ENCODE data around the gene SHC2. TPM values are rescaled to one million over a fixed set of nuclear protein-coding genes. Genes with fewer than 3 reads are reported as not detected.

SHC2 gene
- total and polyA plus RNA-seq, 2 of the 13 experiments (the other 11 are each of a cell fraction or from before 2014, with no cell fraction given) = 9.0 to 18.3 TPM

DNA sequence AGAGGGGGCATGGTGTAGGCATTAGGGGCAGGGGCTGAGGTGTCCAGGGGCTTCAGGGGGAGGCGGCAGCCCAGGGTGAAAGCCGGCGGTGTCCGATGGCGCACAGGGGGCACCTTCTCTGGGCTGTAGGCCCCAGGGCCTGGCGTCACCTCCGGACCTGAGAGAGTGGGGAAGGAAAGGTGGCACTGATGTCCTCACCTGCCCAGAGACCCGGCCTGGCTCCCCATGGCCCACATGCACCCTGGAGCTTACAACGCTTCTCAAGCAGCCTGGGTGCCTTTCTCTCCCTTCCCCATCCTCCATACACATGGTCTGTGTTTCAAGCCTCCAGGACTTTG, 3.3 kb upstream of the SHC2 start:
- no peak for ATAC-seq
- Histone ChIP-seq H3K9ac (ENCODE audit: insufficient read depth, low read depth, low read length) (0 out of 2 replicates have a peak overlapping the region, but pooled peaks have one; percentile 8), H3K9me3 (ENCODE audit: low read length) (no peaks in the 10 kb centered on the region), H3K4me3 (replicated peaks in 1 of 3; ENCODE audit: insufficient read depth in 1 of 3, low read depth in 2 of 3, low read length in 3 of 3) (no peak overlapping the region; a peak in 1 of 6 replicates), H3K79me2 (ENCODE audit: insufficient read depth, low read length) (no peaks in the 10 kb centered on the region), H4K20me1 (ENCODE audit: insufficient read depth, low read length) (no peaks in the 10 kb centered on the region; the same call in 1 of the 2 replicates), H2AFZ (ENCODE audit: low read length) (no peak overlapping the region), H3K36me3 (replicated peaks in 1 of 2; ENCODE audit: control insufficient read depth in 1 of 2, insufficient read depth in 2 of 2, low read length in 2 of 2) (no peaks in the 10 kb centered on the region), H3K27ac (ENCODE audit: extremely low read length, insufficient read depth, low read length) (no peak overlapping the region), H3K27me3 (ENCODE audit: control insufficient read depth in 1 of 2, insufficient read depth in 2 of 2, low read length in 2 of 2) (peaks cover 1 to 5% of the 10 kb centered on the region in 2 experiments; a peak in 2 of 5 replicates), H3K4me1 (ENCODE audit: insufficient read depth, low read length) (peaks cover 33% of the 10 kb centered on the region), H3K4me2 (ENCODE audit: low read depth, low read length) (no peak overlapping the region)
- no TSS peak for BruUV-seq (replicated peaks)
- CTCF ChIA-PET (ENCODE audit: low intra/inter-chr PET ratio, low total read pairs) = no interaction called here
- DNase-seq (ENCODE audit: low spot score) = no peak
- 0 out of 2 replicates have a peak, but pooled peaks have one; percentile 6 for TF ChIP-seq KDM5B (CRISPR knock-in tag; IDR thresholded peaks at IDR 0.05; ENCODE audit: borderline replicate concordance)
- no peak for TF ChIP-seq ZNF496 (CRISPR knock-in tag; IDR thresholded peaks at IDR 0.05; ENCODE audit: insufficient replicate concordance)
- 0 out of 2 replicates have a peak, but pooled peaks have one; percentile 16 for TF ChIP-seq SALL1 (CRISPR knock-in tag; IDR thresholded peaks at IDR 0.05)
- TF ChIP-seq, protein P1, sequence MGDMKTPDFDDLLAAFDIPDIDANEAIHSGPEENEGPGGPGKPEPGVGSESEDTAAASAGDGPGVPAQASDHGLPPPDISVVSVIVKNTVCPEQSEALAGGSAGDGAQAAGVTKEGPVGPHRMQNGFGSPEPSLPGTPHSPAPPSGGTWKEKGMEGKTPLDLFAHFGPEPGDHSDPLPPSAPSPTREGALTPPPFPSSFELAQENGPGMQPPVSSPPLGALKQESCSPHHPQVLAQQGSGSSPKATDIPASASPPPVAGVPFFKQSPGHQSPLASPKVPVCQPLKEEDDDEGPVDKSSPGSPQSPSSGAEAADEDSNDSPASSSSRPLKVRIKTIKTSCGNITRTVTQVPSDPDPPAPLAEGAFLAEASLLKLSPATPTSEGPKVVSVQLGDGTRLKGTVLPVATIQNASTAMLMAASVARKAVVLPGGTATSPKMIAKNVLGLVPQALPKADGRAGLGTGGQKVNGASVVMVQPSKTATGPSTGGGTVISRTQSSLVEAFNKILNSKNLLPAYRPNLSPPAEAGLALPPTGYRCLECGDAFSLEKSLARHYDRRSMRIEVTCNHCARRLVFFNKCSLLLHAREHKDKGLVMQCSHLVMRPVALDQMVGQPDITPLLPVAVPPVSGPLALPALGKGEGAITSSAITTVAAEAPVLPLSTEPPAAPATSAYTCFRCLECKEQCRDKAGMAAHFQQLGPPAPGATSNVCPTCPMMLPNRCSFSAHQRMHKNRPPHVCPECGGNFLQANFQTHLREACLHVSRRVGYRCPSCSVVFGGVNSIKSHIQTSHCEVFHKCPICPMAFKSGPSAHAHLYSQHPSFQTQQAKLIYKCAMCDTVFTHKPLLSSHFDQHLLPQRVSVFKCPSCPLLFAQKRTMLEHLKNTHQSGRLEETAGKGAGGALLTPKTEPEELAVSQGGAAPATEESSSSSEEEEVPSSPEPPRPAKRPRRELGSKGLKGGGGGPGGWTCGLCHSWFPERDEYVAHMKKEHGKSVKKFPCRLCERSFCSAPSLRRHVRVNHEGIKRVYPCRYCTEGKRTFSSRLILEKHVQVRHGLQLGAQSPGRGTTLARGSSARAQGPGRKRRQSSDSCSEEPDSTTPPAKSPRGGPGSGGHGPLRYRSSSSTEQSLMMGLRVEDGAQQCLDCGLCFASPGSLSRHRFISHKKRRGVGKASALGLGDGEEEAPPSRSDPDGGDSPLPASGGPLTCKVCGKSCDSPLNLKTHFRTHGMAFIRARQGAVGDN (CRISPR knock-in tag; IDR thresholded peaks at IDR 0.05) = peak; percentile 46
- WGBS (ENCODE audit: low lambda C conversion rate) = 62% methylated on average over 5 of the region's 9 CpGs
- POLR2A ChIA-PET = no interaction called here
- no peak for FAIRE-seq
- in situ Hi-C loops (cut with HindIII; ENCODE audit: extremely low pct_ligation_motif_present, low pct_unique_long_range_greater_than_20kb) = no loop called here
- intact Hi-C loops (cut with micrococcal nuclease; ENCODE audit: unreplicated experiment) = no loop called here
